AG10803 (cell line): ENCODE results near the gene CTDP1.

Source experiments
- DNase-seq: peaks from one replicate; pipeline ENCODE4 v3.0.0; 2010; ENCODE audit warnings: low read depth
- H3K4me3 ChIP-seq: 2 replicates; pipeline ENCODE4 v1.5.1; 2011; ENCODE audit warnings: mild to moderate bottlenecking, low read length, control low read depth
- CTCF ChIP-seq: conservative IDR thresholded peaks from 2 replicates; pipeline ENCODE4 v1.5.1; 2011; ENCODE audit warnings: mild to moderate bottlenecking, low read length, control low read depth, inconsistent platforms

Gene CTDP1

GRCh38 chr18:79801641-79802040, 122.0 kb downstream of the CTDP1 start:
- no peak overlapping the region for H3K4me3 ChIP-seq
- TF ChIP-seq CTCF: no peak
- no peak for DNase-seq

- no peak for DNase-seq
- H3K4me3 ChIP-seq: no peak overlapping the region
- TF ChIP-seq CTCF: no peak
These were observed 122.7 kb downstream of the CTDP1 start for GRCh38 chr18:79802298-79802697.

- no peak for DNase-seq
- no peak for TF ChIP-seq CTCF
- H3K4me3 ChIP-seq: no peak overlapping the region
These were observed 124.0 kb downstream of the CTDP1 start for GRCh38 chr18:79803611-79804051.
